ENCODE measurements around the gene RSBN1L. TPM values are rescaled to one million over a fixed set of nuclear protein-coding genes. Genes with fewer than 3 reads are reported as not detected.

RSBN1L gene
- total and polyA plus RNA-seq, 2 donors (not counting 3 experiments of a cell fraction or from before 2014, with no cell fraction given), result 3.0 to 13.1 TPM

- no peak for TF ChIP-seq FOS (IDR thresholded peaks at IDR 0.05; ENCODE audit: borderline replicate concordance, insufficient read depth, low read length)
- no peak for TF ChIP-seq JUN (IDR thresholded peaks at IDR 0.05; ENCODE audit: borderline replicate concordance, insufficient read depth, insufficient read length, low read depth)
- TF ChIP-seq MYC (IDR thresholded peaks at IDR 0.05; ENCODE audit: low read depth, low read length), result no peak
- TF ChIP-seq POLR2A (IDR thresholded peaks at IDR 0.05; ENCODE audit: low read depth, low read length), result no peak
- no peak for TF ChIP-seq GATA2 (IDR thresholded peaks at IDR 0.05; ENCODE audit: insufficient read depth, insufficient read length, low read depth, low read length)
- no peak for TF ChIP-seq POLR2AphosphoS5 (IDR thresholded peaks at IDR 0.05; ENCODE audit: insufficient read depth, low read depth, low read length)
- TF ChIP-seq, protein P1, sequence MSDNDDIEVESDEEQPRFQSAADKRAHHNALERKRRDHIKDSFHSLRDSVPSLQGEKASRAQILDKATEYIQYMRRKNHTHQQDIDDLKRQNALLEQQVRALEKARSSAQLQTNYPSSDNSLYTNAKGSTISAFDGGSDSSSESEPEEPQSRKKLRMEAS (IDR thresholded peaks at IDR 0.05; ENCODE audit: insufficient read depth, insufficient read length), result no peak
- no peak for TF ChIP-seq EZH2 (IDR thresholded peaks at IDR 0.05; ENCODE audit: borderline replicate concordance, low read depth, low read length, severe bottlenecking)
- TF ChIP-seq CTCF (IDR thresholded peaks at IDR 0.05; ENCODE audit: extremely low read depth in 1 of 2, insufficient read depth in 1 of 2, low read depth in 1 of 2, low read length in 2 of 2), result no peak
- H3K27ac ChIP-seq (ENCODE audit: insufficient read depth, low read depth, low read length), result no peak overlapping the region
- H3K4me2 ChIP-seq (ENCODE audit: insufficient read depth, low read length), result no peak overlapping the region
- H3K79me2 ChIP-seq (ENCODE audit: control insufficient read depth, insufficient read depth, low read length), result peaks cover 18% of the 10 kb centered on the region
- dilution Hi-C loops (cut with MboI; ENCODE audit: extremely low pct_ligation_motif_present, low sequenced_read_pairs) (no loop called here), intact Hi-C loops (cut with micrococcal nuclease) (no loop called here)
- H3K9me3 ChIP-seq (replicated peaks; ENCODE audit: control insufficient read depth, insufficient read depth, low read length), result no peaks in the 10 kb centered on the region
- FAIRE-seq, result no peak
- H4K20me1 ChIP-seq (replicated peaks; ENCODE audit: control insufficient read depth, extremely low read depth, insufficient read depth, low read length), result peaks cover 2% of the 10 kb centered on the region
- ChIA-PET CTCF (interaction anchor here (1.1 to 2.6 kb wide), 2 partner anchors 69 to 101 kb away, joined by 3 to 19 read pairs; no protein-coding TSS in a partner anchor), POLR2A (no interaction called here)
- H3K4me3 ChIP-seq (replicated peaks in 1 of 3; ENCODE audit: insufficient read depth in 1 of 3, low read depth in 1 of 3, low read length in 3 of 3), result no peak overlapping the region
- no peaks in the 10 kb centered on the region for H3K9me1 ChIP-seq (replicated peaks; ENCODE audit: control insufficient read depth, extremely low read depth, insufficient read depth, low read length)
- DNase-seq (ENCODE audit: low read depth, low spot score), result no peak
- H3K27me3 ChIP-seq (ENCODE audit: control insufficient read depth in 2 of 2, insufficient read depth in 2 of 2, low read length in 2 of 2), result no peaks in the 10 kb centered on the region
- peaks cover 0 to 3% of the 10 kb centered on the region in 2 experiments for H3K36me3 ChIP-seq (ENCODE audit: control insufficient read depth in 2 of 2, extremely low read depth in 1 of 2, insufficient read depth in 2 of 2, low read length in 2 of 2)
- H2AFZ ChIP-seq (ENCODE audit: low read depth, low read length), result no peak overlapping the region
- BruUV-seq (replicated peaks), result no TSS peak
- H3K9ac ChIP-seq (replicated peaks; ENCODE audit: extremely low read depth, insufficient read depth, low read length), result no peak overlapping the region
- H3K4me1 ChIP-seq (ENCODE audit: control insufficient read depth, extremely low read depth, insufficient read depth, low read length), result no peaks in the 10 kb centered on the region
These were observed 56.9 kb downstream of the RSBN1L start for GRCh38 chr7:77753173-77753572.
